DOHH2 (cell line): Measurements from ENCODE around the gene BTBD7.

Experiments
- H3F3A ChIP-seq: fragments of 200-600 bp; sonication (generic), shearing (Covaris generic); 2 replicates; pipeline ENCODE4 v1.6.0; 2016; ENCODE audit warnings: antibody characterized with exemption, mild to moderate bottlenecking; ENCODE audit not compliant: control insufficient read depth, insufficient read depth
- H3K27ac ChIP-seq: fragments of 200-600 bp; sonication (generic); 2 replicates; pipeline ENCODE4 v1.5.1; 2014; ENCODE audit warnings: low read depth, mild to moderate bottlenecking, low read length, moderate library complexity
- H3K27me3 ChIP-seq: fragments of 200-600 bp; sonication (generic); 2 replicates; pipeline ENCODE4 v1.6.1; 2014; ENCODE audit warnings: mild to moderate bottlenecking, low read length, mixed read lengths; ENCODE audit not compliant: control insufficient read depth
- H3K36me3 ChIP-seq: fragments of 200-600 bp; sonication (generic); 2 replicates; pipeline ENCODE4 v1.6.1; 2014; ENCODE audit warnings: mild to moderate bottlenecking, low read length, moderate library complexity, mixed read lengths; ENCODE audit not compliant: control insufficient read depth
- H3K4me1 ChIP-seq: fragments of 200-600 bp; sonication (generic); 2 replicates; pipeline ENCODE4 v1.6.1; 2014; ENCODE audit warnings: mild to moderate bottlenecking, low read length, mixed read lengths; ENCODE audit not compliant: control insufficient read depth
- H3K4me2 ChIP-seq: fragments of 200-600 bp; sonication (generic); 2 replicates; pipeline ENCODE4 v1.6.0; 2014; ENCODE audit warnings: mild to moderate bottlenecking, low read length, moderate library complexity
- H3K4me3 ChIP-seq: fragments of 200-600 bp; sonication (generic); 2 replicates; pipeline ENCODE4 v1.5.1; 2014; ENCODE audit warnings: mild to moderate bottlenecking, low read length, mixed read lengths
- H3K79me2 ChIP-seq: fragments of 200-600 bp; sonication (generic); 2 replicates; pipeline ENCODE4 v1.6.1; 2014; ENCODE audit warnings: mild to moderate bottlenecking, low read length, mixed read lengths; ENCODE audit not compliant: control insufficient read depth
- H3K9me2 ChIP-seq: fragments of 200-600 bp; sonication (generic); replicated peaks from 2 replicates; pipeline ENCODE4 v1.6.1; 2014; ENCODE audit warnings: mild to moderate bottlenecking, low read length, mixed read lengths; ENCODE audit not compliant: control insufficient read depth
- H3K9me3 ChIP-seq: fragments of 200-600 bp; sonication (generic); 2 replicates; pipeline ENCODE4 v1.6.1; 2014; ENCODE audit warnings: antibody characterized with exemption, low read length, mixed read lengths; ENCODE audit not compliant: control insufficient read depth, insufficient read depth
- H4K20me1 ChIP-seq: fragments of 200-600 bp; sonication (generic); 2 replicates; pipeline ENCODE4 v1.6.0; 2014; ENCODE audit warnings: low read depth, mild to moderate bottlenecking, antibody characterized with exemption, low read length, moderate library complexity; ENCODE audit not compliant: control insufficient read depth, insufficient read depth
- CTCF ChIP-seq: fragments of 200-600 bp; sonication (generic); IDR thresholded peaks from one replicate; pipeline ENCODE4 v1.5.1; 2014; ENCODE audit warnings: antibody characterized with exemption, mild to moderate bottlenecking, low read depth, low read length; ENCODE audit not compliant: poor library complexity, severe bottlenecking
- EZH2phosphoT487 ChIP-seq: fragments of 200-600 bp; sonication (generic); IDR thresholded peaks from 2 replicates; pipeline ENCODE4 v1.6.1; 2017; ENCODE audit warnings: borderline replicate concordance, mild to moderate bottlenecking, antibody characterized with exemption, low read length, moderate library complexity, mixed read lengths

Gene BTBD7

GRCh38 chr14:93308686-93309345 is 24.0 kb downstream of the BTBD7 start:
- H3K4me3 ChIP-seq, result no peak overlapping the region
- no peaks in the 10 kb centered on the region for H4K20me1 ChIP-seq
- H3K4me2 ChIP-seq, result no peak overlapping the region
- no peaks in the 10 kb centered on the region for H3K36me3 ChIP-seq
- H3K4me1 ChIP-seq, result peaks cover 6% of the 10 kb centered on the region
- no peak overlapping the region for H3K27ac ChIP-seq
- peaks cover 73% of the 10 kb centered on the region for H3K79me2 ChIP-seq
- no peak for TF ChIP-seq EZH2phosphoT487
- TF ChIP-seq CTCF, result no peak
- H3K27me3 ChIP-seq, result no peaks in the 10 kb centered on the region
- H3K9me3 ChIP-seq, result no peaks in the 10 kb centered on the region
- H3K9me2 ChIP-seq, result no peaks in the 10 kb centered on the region
- H3F3A ChIP-seq, result no peaks in the 10 kb centered on the region

DNA sequence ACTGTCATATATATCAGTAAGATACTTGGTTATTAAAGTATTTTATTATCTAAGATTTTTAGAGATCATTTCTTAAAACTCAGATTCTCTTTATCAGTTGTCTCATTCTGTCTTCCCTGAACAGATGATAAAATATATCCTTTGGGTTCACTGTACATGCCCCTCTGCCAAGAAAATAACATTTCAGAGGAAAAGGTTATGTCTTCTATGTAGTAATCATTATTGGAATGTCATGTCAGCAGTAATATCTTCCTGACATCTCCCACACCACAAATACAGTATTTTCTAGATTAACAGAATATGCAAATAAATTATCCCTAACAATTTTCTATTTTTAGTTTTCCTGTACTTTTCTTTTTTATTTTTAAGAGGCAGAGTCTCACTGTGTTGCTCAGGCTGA is 26.0 kb downstream of the BTBD7 start:
- H3K9me2 ChIP-seq, result no peaks in the 10 kb centered on the region
- peaks cover 4% of the 10 kb centered on the region; the same call in 1 of the 2 replicates for H4K20me1 ChIP-seq
- H3K79me2 ChIP-seq, result peaks cover 71% of the 10 kb centered on the region
- H3K27ac ChIP-seq, result no peak overlapping the region
- H3K9me3 ChIP-seq, result no peaks in the 10 kb centered on the region
- no peaks in the 10 kb centered on the region for H3F3A ChIP-seq
- peaks cover 6% of the 10 kb centered on the region for H3K4me1 ChIP-seq
- H3K4me3 ChIP-seq, result no peak overlapping the region
- H3K4me2 ChIP-seq, result no peak overlapping the region
- TF ChIP-seq CTCF (no peak), EZH2phosphoT487 (no peak)
- H3K27me3 ChIP-seq, result no peaks in the 10 kb centered on the region
- no peaks in the 10 kb centered on the region for H3K36me3 ChIP-seq

- H3K27me3 ChIP-seq, result no peaks in the 10 kb centered on the region
- H3K9me3 ChIP-seq, result no peaks in the 10 kb centered on the region
- TF ChIP-seq EZH2phosphoT487, result no peak
- no peak for TF ChIP-seq CTCF
- H3K9me2 ChIP-seq, result no peaks in the 10 kb centered on the region
- H4K20me1 ChIP-seq, result peaks cover 4% of the 10 kb centered on the region; the same call in 1 of the 2 replicates
- no peaks in the 10 kb centered on the region for H3F3A ChIP-seq
- no peak overlapping the region for H3K4me2 ChIP-seq
- H3K4me1 ChIP-seq, result peaks cover 6% of the 10 kb centered on the region
- H3K4me3 ChIP-seq, result no peak overlapping the region
- no peaks in the 10 kb centered on the region for H3K36me3 ChIP-seq
- H3K79me2 ChIP-seq, result peaks cover 70% of the 10 kb centered on the region
- H3K27ac ChIP-seq, result no peak overlapping the region
Measured at GRCh38 chr14:93305725-93306418, 27.0 kb downstream of the BTBD7 start.
